Stomach (tissue), 9 donors: ENCODE data around the gene ID4. TPM values are rescaled to one million over a fixed set of nuclear protein-coding genes. Genes with fewer than 3 reads are reported as not detected.

Source experiments
- DNase-seq, 2 donors: peaks; one replicate each; pipeline versions ENCODE4 v3.0.0 to v3.0.0-alpha.2; 2013 to 2019
- H3K27ac ChIP-seq, 5 donors: fragments of 200-600 bp in 4 of 5; sonication (generic) in 4 of 5; one replicate each; pipeline ENCODE4 v1.5.1; 2013 to 2019; ENCODE audit warnings: mild to moderate bottlenecking in 1 of 5, moderate library complexity in 1 of 5
- H3K27me3 ChIP-seq, 3 donors: fragments of 200-600 bp; sonication (generic); one replicate each; pipeline ENCODE4 v1.5.1; 2017 to 2019; ENCODE audit warnings: mixed run types in 1 of 3
- H3K36me3 ChIP-seq, 4 donors: fragments of 200-600 bp; sonication (generic); 1 replicate in 3 of 4; 2 replicates in 1 of 4; pipeline ENCODE4 v1.5.1; 2016 to 2019
- H3K4me1 ChIP-seq, 4 donors: fragments of 200-600 bp; sonication (generic); one replicate each; pipeline ENCODE4 v1.5.1; 2016 to 2019
- H3K4me3 ChIP-seq, 4 donors: fragments of 200-600 bp; sonication (generic) in 3 of 4; one replicate each; pipeline ENCODE4 v1.5.1; 2016 to 2019; ENCODE audit warnings: mild to moderate bottlenecking in 1 of 4
- H3K9me3 ChIP-seq, 4 donors: fragments of 200-600 bp; sonication (generic); one replicate each; pipeline ENCODE4 v1.5.1; 2016 to 2019
- CTCF ChIP-seq, 7 experiments: fragments of 450-650 bp in 4 of 7; fragments of 200-600 bp in 3 of 7; sonication (generic) in 3 of 7; IDR thresholded peaks; one replicate each; pipeline ENCODE4 v1.5.1; 2016 to 2019; ENCODE audit warnings: antibody characterized with exemption in 7 of 7, control low read depth in 2 of 7, mild to moderate bottlenecking in 1 of 7
- EP300 ChIP-seq: sonication (generic); formaldehyde crosslinking; IDR thresholded peaks from one replicate; pipeline ENCODE4 v1.6.1; 2017; ENCODE audit warnings: antibody characterized with exemption
- POLR2A ChIP-seq, 4 donors: fragments of 450-650 bp; IDR thresholded peaks; one replicate each; pipeline ENCODE4 v1.6.1; 2016; ENCODE audit warnings: antibody characterized with exemption in 4 of 4, control low read depth in 2 of 4, mild to moderate bottlenecking in 1 of 4, moderate library complexity in 1 of 4
- POLR2AphosphoS5 ChIP-seq, 3 donors: sonication (generic); formaldehyde crosslinking; IDR thresholded peaks; one replicate each; pipeline ENCODE4 v1.6.1; 2016; ENCODE audit warnings: antibody characterized with exemption in 3 of 3
- WGBS, 5 donors: extraction: QIAGEN DNeasy Blood & Tissue Kit in 3 of 5; methylation state at CpG; one replicate each; pipeline versions ENCODE4 v1.1.5 to v1.1.7; 2013 to 2018; 5-methylcytosine and 5-hydroxymethylcytosine counted together
- intact Hi-C: fragments of 100-400 bp; cut with DNase I; formaldehyde crosslinking; loops from one replicate; pipeline ENCODE4 v1.15.1; 2023; ENCODE audit warnings: low total_unique reads
- polyA plus RNA-seq, 3 donors: library from polyadenylated mRNA; stranded (reverse); fragments of 200-250 nt; gene quantifications; one replicate each; pipeline ENCODE4 v1.2.3, GENCODE V29; 2013
- total RNA-seq, 5 donors: library from RNA; depleted of rRNA; stranded (reverse); fragments of >200 nt; gene quantifications; one replicate each; pipeline versions ENCODE4 v1.1.0 to v1.2.3, GENCODE V29; 2014 to 2016
- donor health status: healthy with polysubstance abuse.
- donor health status: Bipolar disorder and iron deficiency.
- donor health status: healthy.

The ID4 gene
- total and polyA plus RNA-seq, 8 donors: 5.3 to 86.5 (median 18.8) TPM; not detected in 1

- no peak for DNase-seq
- H3K27me3 ChIP-seq: peaks cover 0 to 31% (median 0%) of the 10 kb centered on the region in 3 donors
- no peaks in the 10 kb centered on the region for H3K9me3 ChIP-seq
- TF ChIP-seq EP300 (no peak), POLR2A (IDR thresholded peaks at IDR 0.05) (no peak), CTCF (IDR thresholded peaks at IDR 0.05) (no peak), POLR2AphosphoS5 (IDR thresholded peaks at IDR 0.05) (no peak)
- H3K4me3 ChIP-seq: no peak overlapping the region
- WGBS, 5 donors: 77 to 90% (median 83%) methylated on average over 10 of the region's 10 CpGs
- H3K36me3 ChIP-seq: no peaks in the 10 kb centered on the region
- H3K4me1 ChIP-seq: peaks cover 0 to 31% (median 14%) of the 10 kb centered on the region in 4 donors
- no peak overlapping the region for H3K27ac ChIP-seq
- intact Hi-C loops: no loop called here
Observed at GRCh38 chr6:19845266-19846041, 8.3 kb downstream of the ID4 start.

GRCh38 chr6:19848465-19849029, 11.4 kb downstream of the ID4 start:
- Histone ChIP-seq H3K36me3 (no peaks in the 10 kb centered on the region), H3K27ac (peak overlapping the region in 3 of 5 donors; percentile 34 to 56 (median 40)), H3K4me1 (peaks cover 4 to 34% (median 17%) of the 10 kb centered on the region in 4 donors), H3K9me3 (no peaks in the 10 kb centered on the region), H3K4me3 (no peak overlapping the region), H3K27me3 (peaks cover 0 to 14% (median 0%) of the 10 kb centered on the region in 3 donors)
- no peak for DNase-seq
- TF ChIP-seq POLR2A (IDR thresholded peaks at IDR 0.05) (no peak), CTCF (IDR thresholded peaks at IDR 0.05) (no peak), POLR2AphosphoS5 (IDR thresholded peaks at IDR 0.05) (no peak), EP300 (no peak)
- WGBS, 5 donors: 77 to 85% (median 80%) methylated on average over 2 of the region's 2 CpGs
- intact Hi-C loops: no loop called here

GRCh38 chr6:19849196-19849595, 12.0 kb downstream of the ID4 start:
- intact Hi-C loops: no loop called here
- no peak for DNase-seq
- no peaks in the 10 kb centered on the region for H3K36me3 ChIP-seq

More at GRCh38 chr6:19849196-19849595, 12.0 kb downstream of the ID4 start:
- Histone ChIP-seq H3K4me3 (no peak overlapping the region), H3K27ac (peak overlapping the region in 3 of 5 donors; percentile 34 to 56 (median 40)), H3K4me1 (peaks cover 4 to 34% (median 17%) of the 10 kb centered on the region in 4 donors), H3K9me3 (no peaks in the 10 kb centered on the region), H3K27me3 (peaks cover 0 to 10% (median 0%) of the 10 kb centered on the region in 3 donors)
- no peak for TF ChIP-seq EP300
- no peak for TF ChIP-seq POLR2AphosphoS5 (IDR thresholded peaks at IDR 0.05)
- no peak for TF ChIP-seq POLR2A (IDR thresholded peaks at IDR 0.05)
- TF ChIP-seq CTCF (IDR thresholded peaks at IDR 0.05): no peak
- WGBS, 5 donors: 53 to 63% (median 61%) methylated on average over 3 of the region's 3 CpGs
